GM23248 (cell line): ENCODE results near the gene CST6. TPM values are rescaled to one million over a fixed set of nuclear protein-coding genes. Genes with fewer than 3 reads are reported as not detected.

Source experiments
- DNase-seq: peaks from one replicate; pipeline ENCODE4 v3.0.0-alpha.2; 2015
- H2AFZ ChIP-seq: fragments of 200-600 bp; sonication (generic); 2 replicates; pipeline ENCODE4 v1.6.1; 2016; ENCODE audit warnings: antibody characterized with exemption
- H3F3A ChIP-seq: fragments of 200-600 bp; sonication (generic); 2 replicates; pipeline ENCODE4 v1.6.1; 2016; ENCODE audit warnings: mild to moderate bottlenecking, antibody characterized with exemption, mixed run types; ENCODE audit not compliant: insufficient read depth
- H3K27ac ChIP-seq: fragments of 200-600 bp; sonication (generic); 2 replicates; pipeline ENCODE4 v1.5.1; 2016; ENCODE audit warnings: mild to moderate bottlenecking
- H3K27me3 ChIP-seq: fragments of 200-600 bp; sonication (generic); replicated peaks from 2 replicates; pipeline ENCODE4 v1.6.1; 2016; ENCODE audit warnings: mild to moderate bottlenecking; ENCODE audit not compliant: insufficient read depth
- H3K36me3 ChIP-seq: fragments of 200-600 bp; sonication (generic); 2 replicates; pipeline ENCODE4 v1.6.1; 2016; ENCODE audit warnings: low read depth, mild to moderate bottlenecking
- H3K4me1 ChIP-seq: fragments of 200-600 bp; sonication (generic); 2 replicates; pipeline ENCODE4 v1.6.1; 2016; ENCODE audit warnings: mild to moderate bottlenecking; ENCODE audit not compliant: insufficient read depth
- H3K4me2 ChIP-seq: fragments of 200-600 bp; sonication (generic); one replicate; pipeline ENCODE4 v1.6.1; 2016; ENCODE audit warnings: mild to moderate bottlenecking; ENCODE audit not compliant: unreplicated experiment
- H3K4me3 ChIP-seq: fragments of 200-600 bp; sonication (generic); 2 replicates; pipeline ENCODE4 v1.5.1; 2016; ENCODE audit warnings: mild to moderate bottlenecking
- H3K79me2 ChIP-seq: fragments of 200-600 bp; sonication (generic); 2 replicates; pipeline ENCODE4 v1.6.1; 2016; ENCODE audit warnings: mild to moderate bottlenecking; ENCODE audit not compliant: insufficient read depth
- H3K9ac ChIP-seq: fragments of 200-600 bp; sonication (generic); 2 replicates; pipeline ENCODE4 v1.6.1; 2016; ENCODE audit warnings: mild to moderate bottlenecking
- H3K9me2 ChIP-seq: fragments of 200-600 bp; sonication (generic); 2 replicates; pipeline ENCODE4 v1.6.1; 2016; ENCODE audit warnings: mixed run types, mild to moderate bottlenecking, moderate library complexity; ENCODE audit not compliant: insufficient read depth
- H3K9me3 ChIP-seq: fragments of 200-600 bp; sonication (generic); one replicate; pipeline ENCODE4 v1.6.1; 2017; ENCODE audit warnings: low read depth
- H4K20me1 ChIP-seq: fragments of 200-600 bp; sonication (generic); 2 replicates; pipeline ENCODE4 v1.6.0; 2016; ENCODE audit not compliant: insufficient read depth
- EZH2 ChIP-seq: fragments of 200-600 bp; sonication (generic); IDR thresholded peaks from 2 replicates; pipeline ENCODE4 v1.6.1; 2018; ENCODE audit warnings: antibody characterized with exemption, mild to moderate bottlenecking; ENCODE audit not compliant: insufficient read depth, poor library complexity, severe bottlenecking
- EZH2phosphoT487 ChIP-seq: fragments of 200-600 bp; sonication (generic); IDR thresholded peaks from 2 replicates; pipeline ENCODE4 v1.6.1; 2018; ENCODE audit warnings: antibody characterized with exemption, moderate library complexity, mild to moderate bottlenecking, low read depth; ENCODE audit not compliant: insufficient read depth
- WGBS, 2 experiments: methylation state at CpG; one replicate each; pipeline ENCODE4 v1.1.6; 2015 to 2017; ENCODE audit warnings: low lambda C conversion rate in 2 of 2, low coverage in 1 of 2; ENCODE audit errors: missing lambda C conversion rate in 2 of 2; 5-methylcytosine and 5-hydroxymethylcytosine counted together
- in situ Hi-C: fragments of 300-500 bp; cut with MboI; formaldehyde crosslinking; loops from 2 replicates; pipeline ENCODE4 v1.15.0; 2020
- polyA plus RNA-seq: library from polyadenylated mRNA; unstranded; fragments of >200 nt; fragmentation: Nextera tagmentation; extraction: Ambion mirVana; gene quantifications from 2 replicates; pipeline ENCODE4 v1.2.1, GENCODE V29; 2016
- total RNA-seq: library from RNA; depleted of rRNA; stranded (reverse); fragments of >200 nt; shearing (Covaris generic); gene quantifications from 2 replicates; pipeline ENCODE4 v1.2.3, GENCODE V29; 2014

The CST6 gene
- total and polyA plus RNA-seq, 2 experiments from 2014 or later = 21.9 to 35.1 TPM

GRCh38 chr11:65997286-65997685 is 14.5 kb upstream of the CST6 start:
- no peaks in the 10 kb centered on the region for H3K9me3 ChIP-seq
- peaks cover 16% of the 10 kb centered on the region; the same call in 1 of the 2 replicates for H3K36me3 ChIP-seq
- peaks cover 6% of the 10 kb centered on the region for H3F3A ChIP-seq
- H3K4me3 ChIP-seq = no peak overlapping the region
- TF ChIP-seq EZH2phosphoT487 (no peak), EZH2 (no peak)
- 54% methylated on average over 2 of the region's 2 CpGs for WGBS, 2 experiments
- H3K79me2 ChIP-seq = peaks cover 47% of the 10 kb centered on the region
- H3K27ac ChIP-seq = no peak overlapping the region
- H3K9me2 ChIP-seq = no peaks in the 10 kb centered on the region
- H3K4me2 ChIP-seq = no peak overlapping the region
- H2AFZ ChIP-seq = no peak overlapping the region
- DNase-seq = no peak
- H3K4me1 ChIP-seq = peaks cover 5% of the 10 kb centered on the region
- in situ Hi-C loops = no loop called here
- H4K20me1 ChIP-seq = no peaks in the 10 kb centered on the region
- H3K9ac ChIP-seq = no peak overlapping the region
- H3K27me3 ChIP-seq = no peaks in the 10 kb centered on the region

GRCh38 chr11:66001942-66002647 is 9.7 kb upstream of the CST6 start, which contains the start of the genes BANF1 and EIF1AD:
Gene BANF1, plus strand, starts transcription at chr11:66002503. Its CDS starts 748 bp downstream, at chr11:66003251.
Gene EIF1AD, minus strand, starts transcription at chr11:66002157. Its CDS starts 1,768 bp downstream, at chr11:66000389.
- DNase-seq = peak; percentile 99
- Histone ChIP-seq H3K36me3 (peaks cover 24% of the 10 kb centered on the region), H3K27me3 (no peaks in the 10 kb centered on the region), H3K9me2 (no peaks in the 10 kb centered on the region), H3F3A (peaks cover 6% of the 10 kb centered on the region), H3K27ac (peak within 1 kb of the TSS; percentile 82), H3K9ac (peak within 1 kb of the TSS; percentile 88), H4K20me1 (no peaks in the 10 kb centered on the region), H3K79me2 (peaks cover 69% of the 10 kb centered on the region), H3K4me1 (peaks cover 5% of the 10 kb centered on the region), H3K4me2 (peak within 1 kb of the TSS; percentile 91), H3K9me3 (no peaks in the 10 kb centered on the region), H2AFZ (peak within 1 kb of the TSS; percentile 83), H3K4me3 (peak within 1 kb of the TSS; percentile 86)
- TF ChIP-seq EZH2phosphoT487 (no peak), EZH2 (no peak)
- 0 to 1% methylated on average over 46 to 55 of the region's 55 CpGs for WGBS, 2 experiments
- in situ Hi-C loops = no loop called here

- Histone ChIP-seq H3K4me2 (peak overlapping the region; percentile 91), H2AFZ (peak overlapping the region; percentile 83), H3K27me3 (no peaks in the 10 kb centered on the region), H3K9me3 (no peaks in the 10 kb centered on the region), H3F3A (peaks cover 6% of the 10 kb centered on the region), H4K20me1 (no peaks in the 10 kb centered on the region), H3K4me1 (peaks cover 5% of the 10 kb centered on the region), H3K9me2 (no peaks in the 10 kb centered on the region), H3K79me2 (peaks cover 64% of the 10 kb centered on the region), H3K9ac (peak overlapping the region; percentile 88), H3K36me3 (peaks cover 21% of the 10 kb centered on the region), H3K27ac (peak overlapping the region; percentile 82), H3K4me3 (peak overlapping the region; percentile 86)
- TF ChIP-seq EZH2 = no peak
- no peak for TF ChIP-seq EZH2phosphoT487
- peak; percentile 70 for DNase-seq
- in situ Hi-C loops = no loop called here
- WGBS, 2 experiments = 2% methylated on average over 12 to 40 of the region's 40 CpGs
Observed at GRCh38 chr11:66002648-66003225, 9.1 kb upstream of the CST6 start.

- Histone ChIP-seq H3K9me2 (no peaks in the 10 kb centered on the region), H3F3A (peaks cover 6% of the 10 kb centered on the region), H4K20me1 (no peaks in the 10 kb centered on the region), H3K4me2 (peak overlapping the region; percentile 91), H3K27me3 (no peaks in the 10 kb centered on the region), H3K79me2 (peaks cover 58% of the 10 kb centered on the region), H3K36me3 (peaks cover 19% of the 10 kb centered on the region), H2AFZ (no peak overlapping the region), H3K9ac (peak overlapping the region; percentile 88), H3K27ac (peak overlapping the region; percentile 82), H3K4me1 (peaks cover 5% of the 10 kb centered on the region), H3K4me3 (peak overlapping the region; percentile 86), H3K9me3 (no peaks in the 10 kb centered on the region)
- in situ Hi-C loops = no loop called here
- DNase-seq = no peak
- TF ChIP-seq EZH2phosphoT487 (no peak), EZH2 (no peak)
- WGBS, 2 experiments = 63 to 65% methylated on average over 6 of the region's 6 CpGs
Observed at GRCh38 chr11:66003291-66003690, 8.5 kb upstream of the CST6 start.
